Ammon's horn (tissue), 1 donor: ENCODE results near the gene PAPLN.
A peak's percentile ranks its signal among the peaks of the same experiment; 100 is the strongest.

Experiments
- DNase-seq: peaks from one replicate; pipeline ENCODE4 v3.0.0-alpha.2; 2016; ENCODE audit warnings: low spot score

PAPLN gene

GRCh38 chr14:73232984-73233383, 4.3 kb upstream of the PAPLN start:
- DNase-seq: no peak

- DNase-seq: no peak
These were observed 3.7 kb upstream of the PAPLN start for GRCh38 chr14:73233564-73233963.

- no peak for DNase-seq
These were observed 3.3 kb upstream of the PAPLN start for GRCh38 chr14:73234029-73234428.

GRCh38 chr14:73234586-73235394, 2.5 kb upstream of the PAPLN start:
- DNase-seq: no peak

GRCh38 chr14:73235531-73236155, 1.7 kb upstream of the PAPLN start:
- DNase-seq: no peak

GRCh38 chr14:73236157-73236556, 1.1 kb upstream of the PAPLN start:
- no peak for DNase-seq

GRCh38 chr14:73236752-73237218, 521 bp upstream of the PAPLN start:
- no peak for DNase-seq

- DNase-seq: no peak
These were observed 599 bp downstream of the PAPLN start for GRCh38 chr14:73237786-73238423.

GRCh38 chr14:73238424-73238852, 1.1 kb downstream of the PAPLN start:
- no peak for DNase-seq

GRCh38 chr14:73238941-73239340, 1.6 kb downstream of the PAPLN start:
- DNase-seq: no peak

GRCh38 chr14:73239393-73240241, 2.3 kb downstream of the PAPLN start:
- DNase-seq: peak; percentile 56

GRCh38 chr14:73240816-73241480, 3.6 kb downstream of the PAPLN start:
- DNase-seq: peak; percentile 54

GRCh38 chr14:73241481-73242165, 4.3 kb downstream of the PAPLN start:
- no peak for DNase-seq

- peak; percentile 69 for DNase-seq
These were observed 5.1 kb downstream of the PAPLN start for GRCh38 chr14:73242357-73242901.

- no peak for DNase-seq
These were observed 6.0 kb downstream of the PAPLN start for GRCh38 chr14:73243341-73243740.

GRCh38 chr14:73243748-73244147, 6.4 kb downstream of the PAPLN start:
- no peak for DNase-seq

- no peak for DNase-seq
These were observed 7.4 kb downstream of the PAPLN start for GRCh38 chr14:73244541-73245290.

- no peak for DNase-seq
These were observed 8.4 kb downstream of the PAPLN start for GRCh38 chr14:73245480-73246325.
